OCI-LY1 (cell line): Measurements from ENCODE around the gene PIP5K1C.

Experiments
- EZH2 ChIP-seq: fragments of 200-600 bp; sonication (generic), shearing (Covaris generic); IDR thresholded peaks from 2 replicates; pipeline ENCODE4 v1.8.0; 2017; ENCODE audit warnings: borderline replicate concordance, mixed run types, mild to moderate bottlenecking, antibody characterized with exemption, low read length, moderate library complexity, mixed read lengths
- TF ChIP-seq, protein P1 (sequence below): fragments of 200-600 bp; sonication (generic), shearing (Covaris generic); IDR thresholded peaks from 2 replicates; pipeline ENCODE4 v1.5.1; 2017; ENCODE audit warnings: mild to moderate bottlenecking, antibody characterized with exemption, low read length, moderate library complexity, mixed read lengths

DNA sequence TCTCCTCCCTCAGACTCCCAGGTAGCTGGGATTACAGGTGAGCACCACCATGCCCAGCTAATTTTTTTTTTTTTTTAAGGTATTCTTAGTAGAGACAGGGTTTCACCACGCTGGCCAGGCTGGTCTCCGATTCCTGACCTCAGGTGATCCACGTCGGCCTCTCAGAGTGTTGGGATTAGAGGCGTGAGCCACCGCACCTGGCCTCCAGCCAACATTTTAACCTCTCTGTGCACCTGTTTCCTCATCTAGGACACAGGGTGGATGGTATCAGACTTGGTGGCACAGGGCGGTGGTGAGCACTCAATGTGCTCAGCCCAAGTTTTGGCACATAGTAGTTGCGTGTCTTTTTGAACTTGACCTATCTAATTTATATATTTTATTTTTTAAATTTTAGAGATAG is 48.7 kb upstream of the PIP5K1C start:
- TF ChIP-seq, protein P1, sequence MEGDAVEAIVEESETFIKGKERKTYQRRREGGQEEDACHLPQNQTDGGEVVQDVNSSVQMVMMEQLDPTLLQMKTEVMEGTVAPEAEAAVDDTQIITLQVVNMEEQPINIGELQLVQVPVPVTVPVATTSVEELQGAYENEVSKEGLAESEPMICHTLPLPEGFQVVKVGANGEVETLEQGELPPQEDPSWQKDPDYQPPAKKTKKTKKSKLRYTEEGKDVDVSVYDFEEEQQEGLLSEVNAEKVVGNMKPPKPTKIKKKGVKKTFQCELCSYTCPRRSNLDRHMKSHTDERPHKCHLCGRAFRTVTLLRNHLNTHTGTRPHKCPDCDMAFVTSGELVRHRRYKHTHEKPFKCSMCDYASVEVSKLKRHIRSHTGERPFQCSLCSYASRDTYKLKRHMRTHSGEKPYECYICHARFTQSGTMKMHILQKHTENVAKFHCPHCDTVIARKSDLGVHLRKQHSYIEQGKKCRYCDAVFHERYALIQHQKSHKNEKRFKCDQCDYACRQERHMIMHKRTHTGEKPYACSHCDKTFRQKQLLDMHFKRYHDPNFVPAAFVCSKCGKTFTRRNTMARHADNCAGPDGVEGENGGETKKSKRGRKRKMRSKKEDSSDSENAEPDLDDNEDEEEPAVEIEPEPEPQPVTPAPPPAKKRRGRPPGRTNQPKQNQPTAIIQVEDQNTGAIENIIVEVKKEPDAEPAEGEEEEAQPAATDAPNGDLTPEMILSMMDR: no peak
- TF ChIP-seq EZH2: no peak
